ENCODE measurements around the gene ZNF441. TPM values are rescaled to one million over a fixed set of nuclear protein-coding genes. Genes with fewer than 3 reads are reported as not detected.
A peak's percentile ranks its signal among the peaks of the same experiment; 100 is the strongest.
"Not testable (repeated sequence)": the region's sequence is repeated elsewhere in the genome, so short reads cannot be mapped to it uniquely, and the experiment has no call there.

ZNF441 gene
- total RNA-seq, 4 donors from 2014 or later = 1.1 to 7.6 (median 2.9) TPM

DNA sequence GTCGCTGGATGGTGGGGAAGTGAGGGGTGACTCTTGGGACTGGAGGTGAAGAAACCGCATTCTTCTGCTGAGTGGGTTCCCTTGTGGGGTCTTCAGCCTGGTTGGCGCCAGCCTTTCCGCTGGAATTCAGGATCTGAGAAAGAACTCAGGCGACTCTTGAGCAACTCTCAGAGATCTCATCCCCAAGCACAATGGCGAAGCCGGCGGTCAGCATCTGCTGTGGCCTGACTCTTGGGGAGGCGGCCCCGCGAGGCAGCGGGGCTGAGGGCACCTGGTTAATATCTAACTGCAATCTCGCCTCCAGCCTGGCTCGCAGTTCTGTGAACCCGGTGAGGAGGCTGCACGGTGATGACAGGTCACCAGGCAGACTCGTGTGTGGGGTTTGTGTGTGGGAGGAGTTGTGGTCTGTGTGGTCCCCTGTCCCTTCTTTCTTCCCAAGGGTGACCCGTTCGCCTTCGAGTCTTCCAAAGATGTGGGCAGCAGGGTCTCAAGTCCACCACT lies 883 bp downstream of the ZNF441 start:
- no peak for DNase-seq
- Histone ChIP-seq H3K4me1 (peaks cover 9 to 14% of the 10 kb centered on the region in 2 donors), H3K27me3 (no peaks in the 10 kb centered on the region), H3K9me3 (no peaks in the 10 kb centered on the region), H3K36me3 (no peaks in the 10 kb centered on the region), H3K27ac (peak overlapping the region; percentile 85 to 89 (median 86)), H3K4me3 (peak overlapping the region; percentile 71 to 86 (median 82))
- intact Hi-C loops (cut with DNase I; ENCODE audit: low total_unique reads) = loop anchor here (1.0 to 10.0 kb wide), 3 partner anchors 28 to 787 kb away; partner anchors contain the start of gene ZNF564
- TF ChIP-seq POLR2A (IDR thresholded peaks at IDR 0.05) = no peak
- TF ChIP-seq, protein P1, sequence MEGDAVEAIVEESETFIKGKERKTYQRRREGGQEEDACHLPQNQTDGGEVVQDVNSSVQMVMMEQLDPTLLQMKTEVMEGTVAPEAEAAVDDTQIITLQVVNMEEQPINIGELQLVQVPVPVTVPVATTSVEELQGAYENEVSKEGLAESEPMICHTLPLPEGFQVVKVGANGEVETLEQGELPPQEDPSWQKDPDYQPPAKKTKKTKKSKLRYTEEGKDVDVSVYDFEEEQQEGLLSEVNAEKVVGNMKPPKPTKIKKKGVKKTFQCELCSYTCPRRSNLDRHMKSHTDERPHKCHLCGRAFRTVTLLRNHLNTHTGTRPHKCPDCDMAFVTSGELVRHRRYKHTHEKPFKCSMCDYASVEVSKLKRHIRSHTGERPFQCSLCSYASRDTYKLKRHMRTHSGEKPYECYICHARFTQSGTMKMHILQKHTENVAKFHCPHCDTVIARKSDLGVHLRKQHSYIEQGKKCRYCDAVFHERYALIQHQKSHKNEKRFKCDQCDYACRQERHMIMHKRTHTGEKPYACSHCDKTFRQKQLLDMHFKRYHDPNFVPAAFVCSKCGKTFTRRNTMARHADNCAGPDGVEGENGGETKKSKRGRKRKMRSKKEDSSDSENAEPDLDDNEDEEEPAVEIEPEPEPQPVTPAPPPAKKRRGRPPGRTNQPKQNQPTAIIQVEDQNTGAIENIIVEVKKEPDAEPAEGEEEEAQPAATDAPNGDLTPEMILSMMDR (IDR thresholded peaks at IDR 0.05 in 4 of 5, conservative IDR thresholded peaks at IDR 0.05 in 1 of 5) = no peak
- no peak for ATAC-seq
- in situ Hi-C loops (cut with MboI; ENCODE audit: low sequenced_read_pairs in 4 of 4) = no loop called here

DNA sequence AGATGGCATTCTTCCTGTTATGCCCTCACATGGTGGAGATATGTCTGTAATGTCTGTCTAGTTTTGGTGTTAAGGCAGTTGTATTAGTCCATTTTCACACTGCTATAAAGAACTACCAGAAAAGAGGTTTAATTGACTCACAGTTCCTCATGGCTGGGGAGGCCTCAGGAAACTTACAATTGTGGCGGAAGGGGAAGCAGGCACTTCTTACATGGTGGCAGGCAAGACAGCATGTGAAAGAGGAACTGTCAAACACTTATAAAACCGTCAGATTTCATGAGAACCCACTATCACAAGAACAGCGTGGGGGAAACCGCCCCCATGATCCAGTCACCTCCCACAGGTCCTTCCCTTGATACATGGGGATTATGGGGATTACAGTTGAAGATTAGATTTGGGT lies 3.2 kb downstream of the ZNF441 start:
- DNase-seq (no peak), ATAC-seq (no peak)
- Histone ChIP-seq H3K27ac (no peak overlapping the region), H3K36me3 (no peaks in the 10 kb centered on the region), H3K9me3 (no peaks in the 10 kb centered on the region), H3K27me3 (no peaks in the 10 kb centered on the region), H3K4me3 (no peak overlapping the region), H3K4me1 (peaks cover 9 to 14% of the 10 kb centered on the region in 2 donors)
- intact Hi-C loops (cut with DNase I; ENCODE audit: low total_unique reads) = loop anchor here (10.0 kb wide), 1 partner anchor 785 kb away; the partner anchor contains the start of gene ZNF564
- in situ Hi-C loops (cut with MboI; ENCODE audit: low sequenced_read_pairs in 4 of 4) = no loop called here
- no peak for TF ChIP-seq POLR2A (IDR thresholded peaks at IDR 0.05)
- TF ChIP-seq, protein P1 (IDR thresholded peaks at IDR 0.05 in 4 of 5, conservative IDR thresholded peaks at IDR 0.05 in 1 of 5) = no peak

DNA sequence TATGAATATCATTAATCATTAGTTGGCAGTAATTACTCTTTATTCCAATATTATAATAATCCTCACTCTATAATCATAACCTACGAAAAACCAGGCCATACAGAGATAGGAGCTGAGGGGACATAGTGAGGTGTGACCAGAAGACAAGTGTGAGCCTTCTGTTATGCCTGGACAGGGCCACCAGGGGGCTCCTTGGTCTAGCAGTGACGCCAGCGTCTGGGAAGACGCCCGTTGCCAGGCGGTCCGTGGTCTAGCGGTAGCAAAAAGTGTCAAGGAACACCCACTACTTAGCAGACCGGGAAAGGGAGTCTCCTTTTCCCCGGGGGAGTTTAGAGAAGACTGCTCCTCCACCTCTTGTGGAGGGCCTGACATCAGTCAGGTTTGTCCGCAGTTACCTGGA lies 4.7 kb downstream of the ZNF441 start:
- intact Hi-C loops (cut with DNase I; ENCODE audit: low total_unique reads); H3K4me3 ChIP-seq; in situ Hi-C loops (cut with MboI; ENCODE audit: low sequenced_read_pairs in 4 of 4); DNase-seq; H3K27ac ChIP-seq; H3K27me3 ChIP-seq; H3K36me3 ChIP-seq; H3K9me3 ChIP-seq; ATAC-seq: not testable (repeated sequence)
- peaks cover 9 to 14% of the 10 kb centered on the region in 2 donors for H3K4me1 ChIP-seq

DNA sequence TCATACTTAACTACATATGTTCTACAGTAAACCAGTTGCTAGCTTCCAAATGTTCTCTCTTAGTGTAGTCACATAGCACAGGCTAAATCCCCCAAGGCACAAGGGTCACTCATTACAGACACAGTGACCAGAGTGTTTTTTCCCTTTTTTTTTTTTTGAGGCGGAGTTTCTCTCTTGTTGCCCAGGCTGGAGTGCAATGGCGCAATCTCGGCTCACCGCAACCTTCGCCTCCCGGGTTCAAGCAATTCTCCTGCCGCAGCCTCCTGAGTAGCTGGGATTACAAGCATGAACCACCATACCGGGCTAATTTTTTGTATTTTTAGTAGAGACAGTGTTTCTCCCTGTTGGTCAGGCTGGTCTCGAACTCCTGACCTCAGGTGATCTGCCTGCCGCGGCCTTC lies 9.9 kb downstream of the ZNF441 start:
- DNase-seq; ATAC-seq; in situ Hi-C loops (cut with MboI; ENCODE audit: low sequenced_read_pairs in 4 of 4); H3K4me3 ChIP-seq; H3K27me3 ChIP-seq; H3K27ac ChIP-seq; H3K4me1 ChIP-seq; intact Hi-C loops (cut with DNase I; ENCODE audit: low total_unique reads): not testable (repeated sequence)
- peaks cover 7 to 23% (median 21%) of the 10 kb centered on the region in 3 donors for H3K9me3 ChIP-seq
- peaks cover 23 to 57% of the 10 kb centered on the region in 2 donors for H3K36me3 ChIP-seq

DNA sequence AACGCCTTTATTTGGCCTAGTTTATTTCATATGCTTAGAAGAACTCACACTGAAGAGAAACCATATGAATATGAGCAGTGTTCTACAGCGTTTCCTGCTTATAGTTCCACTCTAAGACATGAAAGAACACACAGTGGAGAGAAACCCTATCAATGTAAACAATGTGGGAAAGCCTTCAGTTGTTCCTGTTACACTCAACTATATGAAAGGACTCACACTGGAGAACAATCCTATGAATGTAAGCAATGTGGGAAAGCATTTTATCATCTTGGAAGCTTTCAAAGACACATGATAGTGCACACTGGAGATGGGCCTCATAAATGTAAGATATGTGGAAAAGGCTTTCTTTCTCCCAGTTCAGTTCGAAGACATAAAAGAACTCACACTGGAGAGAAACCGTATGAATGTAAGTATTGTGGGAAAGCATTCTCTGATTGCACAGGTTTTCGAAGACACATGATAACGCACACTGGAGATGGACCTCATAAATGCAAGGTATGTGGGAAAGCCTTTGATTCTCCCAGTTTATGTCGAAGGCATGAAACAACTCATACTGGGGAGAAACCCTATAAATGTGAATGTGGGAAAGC lies 13.7 kb downstream of the ZNF441 start:
- Histone ChIP-seq H3K9me3 (peaks cover 7 to 58% (median 23%) of the 10 kb centered on the region in 3 donors), H3K4me1 (no peaks in the 10 kb centered on the region), H3K4me3 (peak overlapping the region in 1 of 4 donors; percentile 19), H3K36me3 (peaks cover 27 to 87% of the 10 kb centered on the region in 2 donors), H3K27me3 (no peaks in the 10 kb centered on the region), H3K27ac (no peak overlapping the region)
- no peak for TF ChIP-seq POLR2A (IDR thresholded peaks at IDR 0.05)
- TF ChIP-seq, protein P1 (IDR thresholded peaks at IDR 0.05 in 4 of 5, conservative IDR thresholded peaks at IDR 0.05 in 1 of 5) = no peak
- intact Hi-C loops (cut with DNase I; ENCODE audit: low total_unique reads) (no loop called here), in situ Hi-C loops (cut with MboI; ENCODE audit: low sequenced_read_pairs in 4 of 4) (no loop called here)
- no peak for DNase-seq
- ATAC-seq = no peak
